Liver (tissue), 3 donors: Measurements from ENCODE around the gene B4GALT1.

Source experiments
- GABPA ChIP-seq, 2 donors: IDR thresholded peaks in 1 of 2; conservative IDR thresholded peaks in 1 of 2; 2 replicates each; pipeline ENCODE4 v1.6.1; 2016; ENCODE audit warnings: antibody characterized with exemption in 2 of 2, mild to moderate bottlenecking in 1 of 2, moderate library complexity in 1 of 2
- JUND ChIP-seq, 2 donors: IDR thresholded peaks; 2 replicates each; pipeline ENCODE4 v1.6.1; 2016; ENCODE audit warnings: antibody characterized with exemption in 2 of 2
- RAD21 ChIP-seq, 2 donors: IDR thresholded peaks; 2 replicates each; pipeline ENCODE4 v1.6.1; 2016; ENCODE audit warnings: antibody characterized with exemption in 2 of 2, mild to moderate bottlenecking in 2 of 2
- SP1 ChIP-seq: IDR thresholded peaks from 2 replicates; pipeline ENCODE4 v1.6.1; 2018; ENCODE audit warnings: antibody characterized with exemption, mild to moderate bottlenecking
- TAF1 ChIP-seq: conservative IDR thresholded peaks from 2 replicates; pipeline ENCODE4 v1.6.1; 2016; ENCODE audit warnings: antibody characterized with exemption, mild to moderate bottlenecking
- YY1 ChIP-seq: IDR thresholded peaks from 2 replicates; pipeline ENCODE4 v1.6.1; 2016; ENCODE audit warnings: antibody characterized with exemption, mild to moderate bottlenecking
- TF ChIP-seq, protein P1 (sequence below): fragments of 150-350 bp; IDR thresholded peaks from 2 replicates; pipeline ENCODE4 v1.5.1; 2017; ENCODE audit warnings: improper control_type of control experiment, low read depth, low read length; ENCODE audit not compliant: missing input control
- TF ChIP-seq, protein P2 (sequence below): IDR thresholded peaks from 2 replicates; pipeline ENCODE4 v1.6.1; 2016; ENCODE audit warnings: antibody characterized with exemption
- TF ChIP-seq, protein P3 (sequence below): IDR thresholded peaks from 2 replicates; pipeline ENCODE4 v1.6.1; 2016; ENCODE audit warnings: antibody characterized with exemption
- donor health status: healthy.
- donor health status: healthy.

DNA sequence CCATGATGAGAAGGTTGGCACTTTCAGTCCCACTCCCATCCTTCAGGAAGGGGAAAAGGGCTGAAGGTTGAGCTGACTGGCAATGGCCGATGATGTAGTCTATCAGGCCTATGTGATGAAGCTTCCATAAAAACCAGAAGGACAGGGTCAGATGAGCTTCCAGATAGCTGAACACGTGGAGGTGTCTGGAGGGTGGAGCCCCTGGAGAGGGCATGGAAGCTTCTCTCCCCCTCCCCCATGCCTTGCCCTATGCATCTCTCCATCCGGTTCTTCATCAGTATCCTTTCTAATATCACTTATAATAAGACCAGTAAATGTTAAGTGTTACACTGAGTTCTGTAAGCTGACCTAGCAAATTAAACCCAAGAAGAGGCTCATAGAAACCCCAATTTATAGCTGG lies 58.0 kb downstream of the B4GALT1 start:
- TF ChIP-seq, protein P1, sequence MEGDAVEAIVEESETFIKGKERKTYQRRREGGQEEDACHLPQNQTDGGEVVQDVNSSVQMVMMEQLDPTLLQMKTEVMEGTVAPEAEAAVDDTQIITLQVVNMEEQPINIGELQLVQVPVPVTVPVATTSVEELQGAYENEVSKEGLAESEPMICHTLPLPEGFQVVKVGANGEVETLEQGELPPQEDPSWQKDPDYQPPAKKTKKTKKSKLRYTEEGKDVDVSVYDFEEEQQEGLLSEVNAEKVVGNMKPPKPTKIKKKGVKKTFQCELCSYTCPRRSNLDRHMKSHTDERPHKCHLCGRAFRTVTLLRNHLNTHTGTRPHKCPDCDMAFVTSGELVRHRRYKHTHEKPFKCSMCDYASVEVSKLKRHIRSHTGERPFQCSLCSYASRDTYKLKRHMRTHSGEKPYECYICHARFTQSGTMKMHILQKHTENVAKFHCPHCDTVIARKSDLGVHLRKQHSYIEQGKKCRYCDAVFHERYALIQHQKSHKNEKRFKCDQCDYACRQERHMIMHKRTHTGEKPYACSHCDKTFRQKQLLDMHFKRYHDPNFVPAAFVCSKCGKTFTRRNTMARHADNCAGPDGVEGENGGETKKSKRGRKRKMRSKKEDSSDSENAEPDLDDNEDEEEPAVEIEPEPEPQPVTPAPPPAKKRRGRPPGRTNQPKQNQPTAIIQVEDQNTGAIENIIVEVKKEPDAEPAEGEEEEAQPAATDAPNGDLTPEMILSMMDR: no peak
- TF ChIP-seq JUND (IDR thresholded peaks at IDR 0.05) (no peak), GABPA (IDR thresholded peaks at IDR 0.05 in 1 of 2, conservative IDR thresholded peaks at IDR 0.05 in 1 of 2) (no peak), RAD21 (IDR thresholded peaks at IDR 0.05) (no peak), TAF1 (no peak), SP1 (no peak), YY1 (no peak)
- TF ChIP-seq, protein P2, sequence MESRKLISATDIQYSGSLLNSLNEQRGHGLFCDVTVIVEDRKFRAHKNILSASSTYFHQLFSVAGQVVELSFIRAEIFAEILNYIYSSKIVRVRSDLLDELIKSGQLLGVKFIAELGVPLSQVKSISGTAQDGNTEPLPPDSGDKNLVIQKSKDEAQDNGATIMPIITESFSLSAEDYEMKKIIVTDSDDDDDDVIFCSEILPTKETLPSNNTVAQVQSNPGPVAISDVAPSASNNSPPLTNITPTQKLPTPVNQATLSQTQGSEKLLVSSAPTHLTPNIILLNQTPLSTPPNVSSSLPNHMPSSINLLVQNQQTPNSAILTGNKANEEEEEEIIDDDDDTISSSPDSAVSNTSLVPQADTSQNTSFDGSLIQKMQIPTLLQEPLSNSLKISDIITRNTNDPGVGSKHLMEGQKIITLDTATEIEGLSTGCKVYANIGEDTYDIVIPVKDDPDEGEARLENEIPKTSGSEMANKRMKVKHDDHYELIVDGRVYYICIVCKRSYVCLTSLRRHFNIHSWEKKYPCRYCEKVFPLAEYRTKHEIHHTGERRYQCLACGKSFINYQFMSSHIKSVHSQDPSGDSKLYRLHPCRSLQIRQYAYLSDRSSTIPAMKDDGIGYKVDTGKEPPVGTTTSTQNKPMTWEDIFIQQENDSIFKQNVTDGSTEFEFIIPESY: no peak
- TF ChIP-seq, protein P3, sequence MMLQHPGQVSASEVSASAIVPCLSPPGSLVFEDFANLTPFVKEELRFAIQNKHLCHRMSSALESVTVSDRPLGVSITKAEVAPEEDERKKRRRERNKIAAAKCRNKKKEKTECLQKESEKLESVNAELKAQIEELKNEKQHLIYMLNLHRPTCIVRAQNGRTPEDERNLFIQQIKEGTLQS: no peak
